ENCODE data around the gene ADGRD2. TPM values are rescaled to one million over a fixed set of nuclear protein-coding genes. Genes with fewer than 3 reads are reported as not detected.

The ADGRD2 gene
- total and polyA plus RNA-seq, 2 of the 13 experiments (the other 11 are each of a cell fraction or from before 2014, with no cell fraction given): not detected

DNA sequence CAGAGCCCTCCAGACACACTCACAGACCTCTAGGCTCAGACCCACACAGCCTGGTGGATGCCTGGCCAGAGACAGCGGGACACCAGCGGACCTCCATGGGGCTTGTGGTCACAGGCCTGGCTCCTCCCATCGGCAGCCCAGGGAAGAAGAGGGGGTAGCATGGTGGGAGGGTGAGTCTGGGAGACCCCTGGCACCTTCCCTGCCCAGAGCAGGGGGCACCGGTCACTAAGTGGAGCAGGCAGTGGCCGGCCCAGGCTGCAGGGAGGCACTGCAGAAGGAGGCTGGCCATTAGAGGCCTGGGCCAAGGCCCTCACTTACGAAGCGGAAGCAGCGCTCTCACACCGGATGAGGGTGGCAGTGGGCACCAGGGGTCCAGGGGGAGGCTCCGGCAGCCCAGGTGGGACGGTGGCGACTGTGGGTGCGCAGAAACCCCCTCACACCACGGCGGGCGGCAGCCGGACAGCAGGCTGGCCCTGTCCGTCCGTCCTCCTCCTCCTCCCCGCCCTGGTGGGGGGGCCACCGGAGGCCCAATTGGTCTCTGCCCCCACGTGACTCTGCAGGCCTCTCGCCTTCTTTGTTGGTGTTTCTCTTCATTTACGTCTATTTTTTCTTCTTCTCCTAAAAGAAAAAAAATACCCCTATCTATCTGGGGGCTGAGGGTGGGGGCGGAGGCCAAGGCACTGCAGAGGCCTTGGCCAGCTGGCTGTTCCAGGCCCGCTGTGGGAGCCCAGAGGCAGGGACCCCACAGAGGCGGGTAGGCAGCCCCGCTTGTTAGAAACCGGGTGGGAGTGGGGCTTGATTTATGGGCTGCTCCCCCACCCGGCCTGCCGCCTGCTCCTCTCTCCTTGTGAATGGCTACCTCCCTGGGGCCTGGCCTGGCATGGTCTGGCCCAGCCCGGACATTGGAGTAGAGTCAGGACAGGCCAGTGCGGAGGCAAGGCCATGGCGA, 57.0 kb downstream of the ADGRD2 start, which contains the start of gene NR5A1 (continued):
- TF ChIP-seq TRIM22 (IDR thresholded peaks at IDR 0.05): no peak
- peak; percentile 64 for TF ChIP-seq RAD51 (IDR thresholded peaks at IDR 0.05; ENCODE audit: borderline replicate concordance)
- no peak for TF ChIP-seq SOX6 (IDR thresholded peaks at IDR 0.05)
- TF ChIP-seq SOX6 (CRISPR knock-in tag; IDR thresholded peaks at IDR 0.05): no peak
- no peak; the same call in 1 of the 2 replicates for TF ChIP-seq WIZ (CRISPR knock-in tag; IDR thresholded peaks at IDR 0.05)
- no peak for TF ChIP-seq ZBTB42 (CRISPR knock-in tag; IDR thresholded peaks at IDR 0.05)
- no peak; the same call in 1 of the 2 replicates for TF ChIP-seq TSC22D2 (CRISPR knock-in tag; IDR thresholded peaks at IDR 0.05; ENCODE audit: borderline replicate concordance)
- TF ChIP-seq ZNF33A (CRISPR knock-in tag; IDR thresholded peaks at IDR 0.05; ENCODE audit: borderline replicate concordance): no peak
- no peak for TF ChIP-seq ZBTB46 (CRISPR knock-in tag; IDR thresholded peaks at IDR 0.05; ENCODE audit: borderline replicate concordance)
- TF ChIP-seq CEBPG (CRISPR knock-in tag; IDR thresholded peaks at IDR 0.05): no peak
- TF ChIP-seq PHF20 (CRISPR knock-in tag; IDR thresholded peaks at IDR 0.05): peak; percentile 78
- TF ChIP-seq TEAD3 (CRISPR knock-in tag; optimal IDR thresholded peaks at IDR 0.05; ENCODE audit: borderline replicate concordance): peak; percentile 5
- TF ChIP-seq ZBTB3 (CRISPR knock-in tag; IDR thresholded peaks at IDR 0.05; ENCODE audit: borderline replicate concordance, low read depth): 0 out of 2 replicates have a peak, but pooled peaks have one; percentile 28
- TF ChIP-seq CREB3 (CRISPR knock-in tag; IDR thresholded peaks at IDR 0.05): no peak
- no peak for TF ChIP-seq MTF2 (CRISPR knock-in tag; IDR thresholded peaks at IDR 0.05; ENCODE audit: borderline replicate concordance)
- no peak for TF ChIP-seq PAX8 (CRISPR knock-in tag; IDR thresholded peaks at IDR 0.05; ENCODE audit: borderline replicate concordance)
- TF ChIP-seq ZNF282 (IDR thresholded peaks at IDR 0.05; ENCODE audit: partially characterized antibody): no peak
- TF ChIP-seq NKX3-1 (CRISPR knock-in tag; IDR thresholded peaks at IDR 0.05): no peak
- TF ChIP-seq BRF2 (CRISPR knock-in tag; IDR thresholded peaks at IDR 0.05): no peak
- no peak for TF ChIP-seq PLSCR1 (CRISPR knock-in tag; IDR thresholded peaks at IDR 0.05; ENCODE audit: borderline replicate concordance)
- TF ChIP-seq SAFB2 (CRISPR knock-in tag; IDR thresholded peaks at IDR 0.05; ENCODE audit: borderline replicate concordance, low read depth): no peak
- TF ChIP-seq POLR2G (IDR thresholded peaks at IDR 0.05; ENCODE audit: low read depth, low read length): peak; percentile 81
- no peak for TF ChIP-seq ZNF207 (IDR thresholded peaks at IDR 0.05; ENCODE audit: borderline replicate concordance)
- TF ChIP-seq MED1 (CRISPR knock-in tag; IDR thresholded peaks at IDR 0.05): peak; percentile 39
- TF ChIP-seq KLF16 (CRISPR knock-in tag; IDR thresholded peaks at IDR 0.05): peak in 1 of 2 experiments; percentile 54; a peak in 1 of 4 replicates

All from HepG2 (cell line).